GM19467 (cell line): ENCODE results near the gene ULK4.

Source experiments
- ATAC-seq: cut with Tn5 transposase; IDR thresholded peaks from one replicate; pipeline ENCODE4 v1.9.1; 2021; ENCODE audit warnings: mild to moderate bottlenecking, moderate library complexity; ENCODE audit not compliant: unreplicated experiment

Gene ULK4

GRCh38 chr3:41204369-41204768 lies 757.5 kb downstream of the ULK4 start:
- no peak for ATAC-seq

- no peak for ATAC-seq
These were observed 759.0 kb downstream of the ULK4 start for GRCh38 chr3:41202834-41203345.

GRCh38 chr3:41202075-41202833 lies 759.6 kb downstream of the ULK4 start:
- no peak for ATAC-seq

- no peak for ATAC-seq
These were observed 761.3 kb downstream of the ULK4 start for GRCh38 chr3:41200669-41201021.

GRCh38 chr3:41199866-41200668 lies 761.8 kb downstream of the ULK4 start:
- ATAC-seq, result no peak

GRCh38 chr3:41198950-41199865 lies 762.7 kb downstream of the ULK4 start, which contains the start of gene CTNNB1:
TSS of gene CTNNB1 (plus strand) at chr3:41199505. CDS start at chr3:41224069, 24,564 bp downstream.
- ATAC-seq, result peak; percentile 74

GRCh38 chr3:41198526-41198925 lies 763.4 kb downstream of the ULK4 start:
- no peak for ATAC-seq

- no peak for ATAC-seq
These were observed 763.9 kb downstream of the ULK4 start for GRCh38 chr3:41198046-41198445.
